DMS79 (cell line): Measurements from ENCODE around the gene NSUN4.
"Not testable (repeated sequence)": the region's sequence is repeated elsewhere in the genome, so short reads cannot be mapped to it uniquely, and the experiment has no call there.

ENCODE experiments used
- DNase-seq: peaks from one replicate; lab custom pipeline; 2025; lab: John Stamatoyannopoulos, UW

The NSUN4 gene

DNA sequence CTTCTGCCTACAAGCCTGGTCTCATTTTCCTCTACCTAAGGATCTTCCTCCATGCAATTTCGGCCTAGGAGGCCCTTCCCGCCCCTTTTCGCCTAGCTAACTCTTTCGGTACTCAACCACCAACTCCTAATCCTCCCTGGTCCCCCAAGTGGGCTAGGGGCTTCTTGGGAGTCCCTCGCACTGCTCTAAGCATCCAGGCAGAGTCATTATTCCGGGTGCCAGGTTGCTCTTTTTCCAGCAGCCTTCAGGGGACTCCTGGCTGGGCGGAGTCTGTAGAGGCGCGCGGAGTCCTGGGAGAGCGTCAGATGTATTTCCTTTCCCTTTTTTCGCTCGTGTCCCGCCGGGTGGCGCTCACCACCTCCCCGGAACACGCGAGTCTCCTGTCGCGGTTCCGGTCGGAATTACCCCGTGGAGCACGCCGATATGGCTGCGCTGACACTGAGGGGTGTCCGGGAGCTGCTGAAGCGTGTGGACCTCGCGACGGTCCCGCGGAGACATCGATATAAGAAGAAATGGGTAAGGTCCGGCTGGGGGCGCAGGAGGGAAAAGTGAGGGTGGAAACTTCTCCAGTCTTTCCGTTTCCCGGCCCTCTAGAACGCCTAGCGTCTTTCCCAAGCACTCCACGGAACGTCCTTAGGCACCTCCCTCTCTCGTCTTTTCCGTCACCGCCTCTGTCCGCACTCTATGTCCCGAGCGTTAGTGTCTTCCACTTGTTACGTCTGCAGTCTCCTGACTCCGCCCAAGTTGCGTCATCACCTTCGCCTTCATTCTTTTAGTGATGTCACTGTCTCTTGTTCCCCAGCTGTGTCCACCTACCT, at the start of gene NSUN4:
Gene NSUN4, plus strand, starts transcription at position 404 of the 818 bp plus-strand sequence. Its CDS starts 20 bp downstream, at position 424.
- DNase-seq: peak; percentile 92

DNA sequence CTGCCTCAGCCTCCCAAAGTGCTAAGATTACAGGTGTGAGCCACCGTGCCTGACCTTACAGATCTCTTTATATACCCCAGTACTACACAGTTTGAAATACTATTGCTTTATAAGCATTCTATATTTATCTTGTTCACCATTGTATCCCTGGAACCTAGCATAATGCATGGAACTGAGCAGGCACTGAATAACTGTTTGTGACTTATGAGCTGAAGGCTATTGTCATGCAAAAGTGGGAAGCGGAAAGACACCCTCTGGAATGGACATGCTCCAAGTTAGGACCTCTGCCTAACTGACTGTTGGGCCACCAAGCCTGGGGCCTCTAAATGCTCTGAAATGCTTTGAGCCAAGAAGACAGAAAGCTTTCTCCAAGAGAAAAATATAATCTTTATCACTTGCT, 45.3 kb upstream of the NSUN4 start:
- no peak for DNase-seq

GRCh38 chr1:46298387-46298786, 42.2 kb upstream of the NSUN4 start:
- no peak for DNase-seq

DNA sequence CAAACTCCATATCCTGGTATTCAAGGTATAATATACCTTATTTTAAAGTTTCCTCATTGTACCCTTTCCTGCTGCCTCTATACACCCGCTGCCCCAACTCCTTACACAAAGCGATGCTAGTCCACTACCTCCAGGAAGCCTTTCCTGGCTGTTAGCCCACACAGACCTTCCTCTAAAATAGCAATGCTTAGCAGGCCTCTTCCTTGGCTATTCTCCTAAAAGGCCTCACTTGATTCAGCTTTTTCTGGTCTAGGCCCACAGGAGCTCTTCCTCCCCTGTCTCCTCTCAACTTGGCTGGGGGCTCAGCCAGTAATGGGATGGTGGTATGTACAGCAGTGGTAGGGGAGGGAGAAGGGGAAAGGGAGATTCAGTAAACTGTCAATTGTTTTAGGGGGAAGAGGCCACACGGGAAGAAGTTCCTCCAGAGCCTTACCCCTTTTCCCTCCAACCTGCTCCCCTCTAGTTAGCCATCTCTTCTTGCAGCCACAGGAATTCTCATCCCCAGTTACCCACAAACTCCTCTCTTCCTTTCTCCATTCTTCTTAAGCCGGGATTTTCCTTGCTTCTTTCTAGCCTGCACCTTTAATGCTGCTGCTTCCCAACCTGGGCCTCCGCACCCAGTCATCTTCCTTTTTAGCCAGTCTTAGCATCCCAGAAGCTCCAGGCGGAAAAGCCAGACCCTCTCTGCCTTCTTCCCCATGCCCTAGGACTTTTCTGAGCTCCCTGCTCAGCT, 39.8 kb upstream of the NSUN4 start:
- DNase-seq: no peak

DNA sequence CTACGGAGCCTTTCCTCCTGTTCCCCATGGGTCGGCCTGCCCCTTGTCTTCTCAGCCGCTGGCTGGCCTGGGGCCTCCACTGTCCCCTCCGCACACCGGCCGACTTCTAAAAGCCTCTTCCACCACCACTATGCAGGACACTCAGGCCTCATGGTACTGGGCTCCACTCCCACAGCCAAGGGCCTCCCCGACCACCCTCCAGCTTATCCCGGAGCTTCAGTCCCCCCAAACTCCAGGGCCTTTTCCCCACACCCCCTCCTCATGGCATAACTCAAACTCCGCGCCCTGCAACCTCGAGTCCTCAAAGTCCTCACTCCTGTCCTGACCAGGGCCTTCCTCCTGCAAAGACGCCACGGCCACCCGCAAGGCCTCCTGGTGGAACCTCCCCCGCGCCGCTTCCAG, 39.2 kb upstream of the NSUN4 start:
- no peak for DNase-seq

GRCh38 chr1:46301808-46302640, 38.6 kb upstream of the NSUN4 start:
- peak; percentile 17 for DNase-seq

GRCh38 chr1:46302641-46303037, 38.0 kb upstream of the NSUN4 start:
- DNase-seq: peak; percentile 10

- DNase-seq: peak; percentile 97
These were observed 37.4 kb upstream of the NSUN4 start, which contains the start of the genes LRRC41 and UQCRH for GRCh38 chr1:46303038-46303871. TSS of gene LRRC41 (minus strand) at chr1:46303616. CDS start at chr1:46303322, 294 bp downstream. TSS of gene UQCRH (plus strand) at chr1:46303698. CDS start at chr1:46303767, 69 bp downstream.

DNA sequence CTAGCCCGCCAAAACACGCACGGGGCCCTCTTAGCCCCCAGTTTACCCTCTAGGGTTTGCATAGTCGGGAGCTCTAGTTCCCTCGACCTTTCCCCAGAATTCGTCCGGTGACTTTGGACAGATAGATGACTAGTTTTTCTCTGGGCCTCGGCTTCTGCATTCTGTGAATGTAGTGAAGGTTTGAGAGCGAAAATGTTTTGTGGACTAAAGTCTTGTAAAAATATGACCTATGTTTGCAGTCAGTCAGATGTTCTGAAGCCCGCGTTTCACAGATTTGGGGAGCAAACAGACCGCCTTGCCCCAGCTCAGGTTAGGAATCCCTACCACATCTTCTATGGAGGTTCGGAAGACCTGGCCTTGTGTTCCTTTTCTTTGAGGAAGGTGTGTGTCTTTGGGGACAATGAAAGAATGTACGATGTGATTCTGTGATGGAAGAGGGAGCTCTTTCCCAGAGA, 36.7 kb upstream of the NSUN4 start:
- DNase-seq: no peak

DNA sequence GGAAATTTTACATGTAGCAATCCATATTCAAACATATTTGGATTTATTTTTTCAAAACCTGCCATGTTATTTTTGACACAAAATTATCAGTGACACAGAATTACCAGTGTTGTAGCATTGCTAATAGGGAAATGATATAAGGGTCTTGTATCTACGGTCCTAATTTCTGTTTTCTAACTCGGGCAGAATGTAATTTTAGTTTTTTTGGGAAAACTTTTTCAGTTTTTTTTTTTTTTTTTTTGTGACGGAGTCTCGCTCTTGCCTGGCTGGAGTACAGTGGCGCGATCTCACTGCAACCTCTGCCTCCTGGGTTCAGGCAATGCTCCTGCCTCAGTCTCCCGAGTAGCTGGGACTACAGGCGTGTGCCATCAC, 34.5 kb upstream of the NSUN4 start:
- no peak for DNase-seq

GRCh38 chr1:46309401-46310159, 31.0 kb upstream of the NSUN4 start:
- DNase-seq: no peak

DNA sequence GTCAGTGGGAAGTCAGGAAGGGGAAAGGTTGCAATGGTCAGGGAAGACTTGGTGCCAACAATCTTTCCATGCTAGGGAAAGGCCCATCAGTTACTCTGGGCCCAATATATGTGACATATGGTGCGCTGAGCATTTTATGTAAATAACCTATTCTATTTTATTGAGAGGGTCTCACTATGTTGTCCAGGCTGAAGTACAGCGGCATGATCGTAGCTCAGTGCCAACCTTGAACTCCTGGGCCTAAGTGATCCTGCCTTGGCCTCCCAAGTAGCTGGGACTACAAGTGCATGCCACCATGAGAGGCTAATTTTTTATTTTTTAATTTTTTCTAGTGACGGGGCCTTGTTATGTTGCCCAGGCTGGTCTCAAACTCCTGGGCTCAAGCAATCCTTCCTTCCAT, 30.3 kb upstream of the NSUN4 start:
- no peak for DNase-seq

DNA sequence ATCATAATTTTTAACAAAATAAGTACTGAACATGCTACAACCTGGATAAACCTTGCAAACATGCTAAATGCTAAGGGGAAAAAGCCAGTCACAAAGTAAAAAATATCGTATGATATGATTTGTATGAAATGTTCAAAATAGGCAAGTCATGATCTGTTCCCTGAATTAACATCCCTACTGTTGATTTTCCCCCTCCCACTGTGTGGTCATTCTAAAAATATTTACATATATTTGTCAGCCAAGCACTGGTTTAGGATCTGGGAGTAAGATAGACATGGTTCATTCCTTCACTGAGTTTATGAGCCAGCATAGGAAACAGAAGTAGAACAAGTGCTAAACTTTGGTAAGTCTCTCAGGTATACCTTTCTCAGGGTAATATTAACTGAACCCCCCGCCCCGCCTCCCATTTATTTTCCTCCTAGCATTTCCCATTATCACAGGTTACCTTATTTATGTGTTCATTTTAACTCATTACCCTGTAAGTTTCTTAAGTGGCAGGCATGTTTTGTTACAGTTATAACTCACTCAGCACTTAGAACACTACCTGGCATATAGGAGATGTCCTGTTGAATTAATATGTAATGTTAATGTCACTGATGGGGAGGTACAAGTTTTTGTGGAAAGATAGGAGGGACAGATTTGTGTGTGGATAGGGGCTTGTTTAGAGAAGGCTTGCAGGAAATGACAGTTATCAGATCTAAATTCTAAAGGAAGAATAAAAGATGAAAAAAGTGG, 24.8 kb upstream of the NSUN4 start:
- DNase-seq: no peak

- DNase-seq: no peak
These were observed 23.3 kb upstream of the NSUN4 start for GRCh38 chr1:46317323-46317722.

DNA sequence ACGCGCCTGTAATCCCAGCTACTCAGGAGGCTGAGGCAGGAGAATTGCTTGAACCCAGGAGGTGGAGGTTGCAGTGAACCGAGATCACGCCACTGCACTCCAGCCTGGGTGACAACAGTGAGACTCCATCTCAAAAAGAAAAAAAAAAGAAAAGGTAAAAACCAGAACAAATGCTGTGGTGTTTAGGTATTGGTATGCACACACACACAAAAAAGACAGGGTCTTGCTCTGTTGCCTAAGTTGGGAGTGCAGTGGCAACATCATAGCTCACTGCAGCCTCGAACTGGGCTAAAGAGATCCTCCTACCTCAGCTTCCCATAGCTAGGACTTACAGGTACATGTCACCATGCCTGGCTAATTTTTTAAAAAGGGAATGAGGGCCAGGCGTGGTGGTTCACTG, 21.3 kb upstream of the NSUN4 start:
- DNase-seq: not testable (repeated sequence)

GRCh38 chr1:46319960-46320914, 20.4 kb upstream of the NSUN4 start:
- peak; percentile 84 for DNase-seq

GRCh38 chr1:46322191-46322590, 18.4 kb upstream of the NSUN4 start:
- DNase-seq: not testable (repeated sequence)

DNA sequence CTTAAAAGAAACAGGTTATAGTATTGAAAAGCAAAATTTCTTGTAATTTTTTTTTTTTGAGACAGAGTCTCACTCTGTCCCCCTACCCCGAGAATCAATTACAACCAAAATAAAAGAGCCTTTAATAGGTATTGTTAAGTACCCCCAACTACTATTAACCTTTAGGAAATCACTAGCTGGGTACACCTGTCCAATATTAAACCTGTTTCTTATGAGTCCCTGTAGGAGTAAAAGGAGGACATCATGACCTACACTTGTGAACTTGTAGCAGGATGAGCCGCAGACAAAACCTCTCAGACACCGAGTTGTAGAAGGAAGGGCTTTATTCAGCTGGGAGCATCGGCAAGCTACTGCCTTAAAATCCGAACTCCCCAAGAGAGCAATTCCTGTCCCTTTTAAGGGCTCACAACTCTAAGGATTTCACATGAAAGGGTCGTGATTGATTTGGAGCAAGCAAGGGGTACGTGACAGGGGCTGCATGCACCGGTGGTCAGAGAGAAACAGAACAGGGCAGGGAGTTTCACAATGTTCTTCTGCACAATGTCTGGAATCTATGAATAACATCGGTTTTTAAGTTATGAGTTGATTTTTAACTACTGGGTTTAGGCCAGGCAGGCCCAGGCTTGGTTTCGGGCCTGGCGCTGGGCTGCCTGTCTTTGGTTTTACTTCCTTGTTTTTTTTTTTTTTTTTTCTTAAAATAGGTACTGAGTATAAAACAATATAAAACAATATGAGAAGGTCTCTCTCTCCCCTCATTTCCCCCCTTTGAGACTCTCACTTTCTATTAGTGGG, 15.1 kb upstream of the NSUN4 start:
- DNase-seq: not testable (repeated sequence)
